G401 (cell line): Measurements from ENCODE around the gene NFIX. TPM values are rescaled to one million over a fixed set of nuclear protein-coding genes. Genes with fewer than 3 reads are reported as not detected.

Experiments used
- DNase-seq: peaks from one replicate; pipeline ENCODE4 v3.0.0-alpha.2; 2015; ENCODE audit warnings: low spot score
- in situ Hi-C: cut with HindIII; loops from 2 replicates; pipeline ENCODE4 v1.10.0; 2016; ENCODE audit warnings: low sequenced_read_pairs, mixed read lengths
- total RNA-seq: library from RNA; depleted of rRNA; stranded (reverse); fragments of >200 nt; shearing (Covaris generic); gene quantifications from 2 replicates; pipeline ENCODE4 v1.2.3, GENCODE V29; 2014

NFIX gene
- total RNA-seq, 1 experiment from 2014 or later, result 3.6 TPM

DNA sequence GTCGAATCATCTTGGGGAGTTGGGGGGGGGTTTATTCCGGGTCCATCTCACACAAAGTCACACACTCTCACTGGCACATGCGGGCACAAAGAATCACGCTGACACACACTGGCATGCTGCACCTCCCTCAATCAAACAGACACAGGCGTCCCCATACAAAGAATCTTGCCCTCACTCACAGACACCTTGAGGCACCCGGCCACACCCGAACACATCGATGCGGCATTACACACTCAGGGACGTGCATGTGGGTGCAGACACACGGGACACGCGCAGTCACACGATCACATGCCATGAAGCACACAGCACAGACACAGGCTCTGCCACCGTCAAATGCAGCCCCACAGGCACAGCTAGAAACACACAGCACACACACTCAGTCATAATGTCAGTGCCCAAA lies 7.8 kb downstream of the NFIX start:
- peak; percentile 76 for DNase-seq
- in situ Hi-C loops, result no loop called here

DNA sequence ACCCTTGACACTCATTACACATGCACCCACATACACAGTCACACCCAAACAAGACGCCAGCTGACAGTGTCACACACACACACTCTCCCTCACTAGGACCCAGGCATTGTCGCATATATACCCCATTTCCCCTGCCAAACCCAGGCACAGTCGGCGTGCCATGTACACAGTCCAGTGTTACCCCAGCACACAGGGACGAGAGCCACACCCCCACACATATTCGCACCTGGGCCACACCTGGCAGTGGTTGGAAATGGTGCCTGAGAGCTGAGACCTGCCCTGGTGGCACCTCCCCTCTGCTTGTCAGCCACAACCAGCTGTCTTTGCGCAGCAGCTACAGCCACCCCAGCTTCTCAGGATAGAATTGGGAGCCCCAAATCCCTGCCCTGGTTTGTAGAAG lies 9.0 kb downstream of the NFIX start:
- in situ Hi-C loops, result no loop called here

DNA sequence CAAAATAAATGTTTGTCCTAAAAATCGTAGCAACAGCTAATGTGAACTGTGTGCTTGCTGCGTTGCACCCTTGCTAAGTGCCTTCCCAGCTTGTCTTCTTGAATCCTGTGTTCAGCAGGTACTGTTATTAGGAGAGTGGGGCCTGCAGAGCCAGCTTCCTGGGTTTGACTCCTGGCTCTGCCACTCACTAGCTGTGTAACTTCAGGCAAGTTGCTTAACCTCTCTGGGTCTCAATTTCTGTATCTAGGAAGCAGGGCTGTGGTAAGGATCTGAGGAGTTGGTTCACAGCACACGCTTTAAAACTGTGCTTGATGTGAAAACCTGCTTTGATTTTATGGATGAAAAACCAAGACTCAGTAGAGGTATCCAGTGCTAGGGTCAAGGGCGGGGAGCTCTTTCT lies 10.0 kb downstream of the NFIX start:
- DNase-seq, result peak; percentile 17
- in situ Hi-C loops, result no loop called here

More for the DNA sequence above, 9.0 kb downstream of the NFIX start:
- no peak for DNase-seq

DNA sequence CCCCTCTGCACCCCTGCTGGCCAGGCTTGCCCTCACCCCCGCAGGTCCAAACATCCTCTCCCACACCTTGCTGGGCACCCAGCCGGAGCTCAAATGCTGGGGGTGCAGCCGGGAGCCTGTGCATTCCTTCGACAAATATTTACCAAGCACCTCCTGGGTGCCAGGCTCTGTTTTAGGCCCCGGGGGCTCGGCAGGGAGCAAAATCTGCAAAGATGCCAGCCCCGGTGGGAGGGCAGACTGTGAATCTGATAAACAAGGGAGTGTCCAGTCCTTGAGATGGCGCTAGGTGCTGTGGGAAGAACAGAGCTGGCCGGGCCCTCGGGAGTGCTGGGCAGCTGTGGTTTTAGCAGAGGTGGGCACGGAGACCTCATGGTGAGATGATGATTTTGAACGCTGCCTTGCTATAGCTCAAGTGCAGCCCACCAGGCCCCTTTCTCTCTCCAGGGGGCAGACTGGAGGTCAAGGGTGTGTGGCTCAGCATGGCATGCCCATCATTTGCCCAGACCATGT lies 10.6 kb downstream of the NFIX start:
- peak; percentile 27 for DNase-seq

DNA sequence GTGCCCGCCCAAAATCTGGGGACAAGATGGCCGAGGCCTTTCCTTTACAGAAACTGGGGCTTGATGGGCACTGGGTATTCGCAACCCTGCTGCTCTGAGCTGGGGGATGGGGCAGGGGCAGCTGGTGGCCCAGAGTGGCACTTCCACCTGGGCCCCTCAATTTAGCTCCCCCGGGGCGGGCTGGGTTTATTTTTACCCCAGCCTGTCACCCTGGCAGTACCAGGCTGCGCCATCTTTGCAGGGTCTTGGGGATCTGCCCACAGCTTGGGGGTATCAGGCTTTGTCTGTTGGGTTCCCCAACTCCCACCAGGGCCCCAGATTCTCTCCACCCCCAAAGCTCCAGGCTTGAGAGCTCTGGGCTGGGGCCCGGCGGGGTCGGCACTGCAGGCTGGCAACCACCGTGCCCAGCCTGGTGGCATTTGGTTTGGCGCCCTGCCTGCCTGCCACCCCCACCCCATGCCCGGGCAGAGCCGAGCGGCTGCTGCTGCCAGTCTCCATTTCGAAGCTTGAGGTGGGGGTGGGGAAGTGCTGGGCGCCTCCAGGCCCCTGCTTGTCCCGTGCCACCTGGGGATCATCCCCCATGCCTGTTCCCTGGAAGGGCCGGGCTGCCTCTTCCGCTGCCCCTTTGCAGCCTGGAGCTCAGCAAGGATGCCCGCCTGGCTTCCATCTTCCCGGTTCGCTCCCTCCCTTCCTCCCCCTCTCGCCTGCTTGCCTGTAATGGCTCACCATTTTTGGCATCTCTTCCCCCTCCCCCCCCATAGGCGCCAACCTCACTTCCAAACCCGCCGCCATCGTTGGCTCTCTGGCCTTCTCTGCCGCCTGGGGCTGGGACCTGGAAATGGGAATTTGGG lies 11.4 kb downstream of the NFIX start:
- peak; percentile 70 for DNase-seq
- in situ Hi-C loops, result no loop called here

More for the DNA sequence above, 10.6 kb downstream of the NFIX start:
- in situ Hi-C loops, result no loop called here

DNA sequence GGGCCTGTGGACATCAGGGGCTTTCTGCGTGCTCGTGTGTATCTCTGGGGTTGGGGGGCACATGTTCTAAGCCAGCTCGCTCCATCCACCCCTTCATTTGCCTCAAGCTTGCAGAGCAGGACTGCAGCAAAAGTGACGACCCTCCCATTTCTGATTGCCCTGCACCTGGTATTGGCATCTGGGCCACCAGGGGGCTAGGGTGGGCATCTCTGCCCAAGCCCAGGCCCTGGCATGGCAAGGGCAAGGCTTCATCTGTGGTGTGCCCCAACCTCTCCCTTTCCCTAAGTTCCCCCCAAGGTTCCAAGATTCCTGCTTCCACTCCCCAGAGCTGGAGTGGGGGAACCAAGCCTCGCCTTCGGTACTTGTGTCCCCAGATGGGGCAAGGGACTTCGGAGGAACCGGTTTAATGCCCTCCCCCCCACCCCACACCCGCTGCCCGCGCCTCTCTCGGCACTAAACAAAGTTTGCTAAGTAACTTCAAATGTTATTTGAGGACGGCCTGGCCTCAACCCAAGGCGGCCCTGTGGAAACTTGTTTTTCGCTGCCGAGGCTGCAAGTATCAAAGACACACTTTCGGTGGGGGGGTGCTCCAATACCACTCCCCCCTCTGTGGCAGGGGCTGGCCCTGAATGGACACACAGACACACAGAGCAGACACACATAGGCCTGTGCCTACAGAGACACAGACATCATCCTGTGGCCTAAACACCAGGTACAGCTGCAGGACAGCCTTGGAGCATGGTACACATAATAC lies 12.2 kb downstream of the NFIX start:
- in situ Hi-C loops, result no loop called here
- DNase-seq, result peak; percentile 26

DNA sequence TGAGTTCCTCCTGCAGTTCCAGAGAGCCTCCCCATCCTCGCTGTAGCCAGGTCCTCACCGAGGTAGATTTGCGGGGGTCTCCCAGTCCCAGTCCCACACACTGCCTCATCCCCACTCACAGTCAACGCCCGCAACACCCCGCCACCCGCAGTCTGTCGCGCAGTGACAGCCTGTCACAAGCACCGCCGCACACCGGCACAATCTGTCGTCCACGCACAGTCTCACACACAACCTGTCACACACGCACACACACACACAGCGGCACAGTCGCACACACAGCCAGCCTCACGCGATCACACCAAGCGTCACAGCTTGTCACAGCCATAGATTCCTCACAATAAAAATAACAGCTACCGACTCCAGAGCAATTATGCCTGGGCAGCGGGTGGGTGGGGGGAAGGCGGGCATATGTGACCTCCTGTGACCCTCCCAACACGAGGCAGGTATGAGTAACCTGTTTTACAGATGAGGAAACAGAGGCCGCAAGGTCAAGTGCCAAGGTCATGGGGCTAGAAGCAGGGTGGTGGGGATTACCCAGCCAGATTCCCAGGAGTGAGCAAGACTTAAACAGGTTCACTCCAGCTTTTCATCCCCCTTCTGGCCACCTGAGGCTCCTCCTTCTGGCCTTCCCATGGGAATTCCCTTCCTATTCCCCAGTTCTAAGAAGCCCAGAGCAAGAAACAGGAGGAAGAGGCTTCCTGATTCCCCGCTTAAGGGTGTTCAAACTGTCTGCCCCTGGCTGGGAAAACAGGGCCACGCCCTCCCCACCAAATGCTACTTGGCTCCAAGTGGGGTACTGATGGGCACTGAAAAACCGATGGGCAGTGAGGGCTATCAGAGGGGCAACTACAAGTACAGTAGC lies 13.9 kb downstream of the NFIX start:
- peak; percentile 60 for DNase-seq
- in situ Hi-C loops, result no loop called here

DNA sequence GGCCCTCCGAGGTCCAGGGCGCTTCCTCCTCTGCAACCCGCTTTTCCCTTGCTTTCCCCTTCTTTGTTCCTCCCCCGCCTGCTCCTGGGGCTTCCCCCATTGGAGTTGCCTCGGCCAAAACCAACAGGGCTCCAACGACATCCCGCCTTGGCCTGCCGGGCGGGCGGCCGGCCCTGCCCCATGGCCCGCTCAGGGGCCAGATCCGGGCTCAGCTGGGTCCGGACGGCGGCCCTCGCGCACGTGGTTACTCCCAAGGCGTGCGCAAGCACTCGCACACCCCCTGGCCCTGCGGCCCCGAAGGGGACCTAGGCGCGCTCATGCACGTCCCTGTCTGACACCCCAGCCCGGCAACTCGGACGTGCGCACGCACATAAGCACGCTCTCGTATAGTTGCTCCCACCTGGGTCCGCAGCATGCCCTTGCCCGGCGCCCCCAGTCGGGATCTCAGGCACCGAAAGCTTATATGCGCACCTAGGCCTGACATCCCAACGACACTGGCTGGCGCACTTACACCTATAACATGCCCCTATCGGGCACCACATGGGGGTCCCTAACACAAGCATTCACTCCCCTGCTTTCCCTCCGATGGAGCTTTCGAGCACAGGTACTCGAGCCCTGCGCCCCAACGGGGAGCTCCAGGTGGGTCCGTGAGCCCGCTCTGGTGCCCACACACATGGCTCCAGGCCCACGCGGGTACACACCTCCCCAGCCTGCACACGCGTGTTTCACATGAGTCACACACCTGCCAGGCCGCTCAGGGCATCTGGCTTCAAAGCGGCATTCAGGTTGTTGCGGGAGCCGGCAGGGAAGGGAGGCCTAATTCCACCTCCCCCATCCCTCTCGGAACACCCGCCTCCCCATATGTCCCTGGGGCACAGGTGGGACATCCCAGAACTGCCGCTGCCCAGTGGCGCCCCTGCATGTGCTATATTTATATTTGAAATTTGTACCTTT lies 15.0 kb downstream of the NFIX start:
- peak; percentile 71 for DNase-seq
- in situ Hi-C loops, result no loop called here

DNA sequence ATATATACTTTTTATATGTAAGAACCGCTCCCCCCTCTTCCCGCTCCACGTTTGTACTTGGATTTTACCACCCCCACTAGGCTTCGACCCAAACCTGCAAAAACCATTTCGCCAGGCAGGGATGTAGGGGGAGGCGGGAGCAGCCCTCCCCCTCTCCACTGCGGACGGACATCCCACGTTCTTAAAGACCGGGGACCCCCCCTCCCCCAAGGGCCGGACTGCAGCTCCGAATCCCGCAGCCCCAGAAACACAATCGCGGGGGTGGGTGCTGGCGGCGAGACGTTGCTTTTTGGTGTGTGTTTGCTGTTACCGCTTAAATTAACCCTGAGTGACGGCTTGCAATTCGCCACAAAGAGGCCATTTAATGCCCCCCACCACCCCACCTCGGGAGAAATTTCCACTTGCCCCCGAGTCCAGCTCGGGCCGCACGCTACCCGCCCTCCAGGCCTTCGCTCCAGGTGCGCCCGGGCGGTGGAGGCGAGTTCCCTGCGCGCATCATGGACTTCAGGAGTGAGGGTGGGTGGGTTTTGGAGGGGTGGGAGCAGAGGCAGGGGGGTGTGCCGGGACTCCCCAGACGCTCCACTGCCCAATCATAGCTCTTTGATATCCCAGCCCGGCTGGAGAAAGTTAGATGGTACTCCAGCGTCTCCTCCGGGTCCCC lies 15.8 kb downstream of the NFIX start:
- in situ Hi-C loops, result no loop called here

DNA sequence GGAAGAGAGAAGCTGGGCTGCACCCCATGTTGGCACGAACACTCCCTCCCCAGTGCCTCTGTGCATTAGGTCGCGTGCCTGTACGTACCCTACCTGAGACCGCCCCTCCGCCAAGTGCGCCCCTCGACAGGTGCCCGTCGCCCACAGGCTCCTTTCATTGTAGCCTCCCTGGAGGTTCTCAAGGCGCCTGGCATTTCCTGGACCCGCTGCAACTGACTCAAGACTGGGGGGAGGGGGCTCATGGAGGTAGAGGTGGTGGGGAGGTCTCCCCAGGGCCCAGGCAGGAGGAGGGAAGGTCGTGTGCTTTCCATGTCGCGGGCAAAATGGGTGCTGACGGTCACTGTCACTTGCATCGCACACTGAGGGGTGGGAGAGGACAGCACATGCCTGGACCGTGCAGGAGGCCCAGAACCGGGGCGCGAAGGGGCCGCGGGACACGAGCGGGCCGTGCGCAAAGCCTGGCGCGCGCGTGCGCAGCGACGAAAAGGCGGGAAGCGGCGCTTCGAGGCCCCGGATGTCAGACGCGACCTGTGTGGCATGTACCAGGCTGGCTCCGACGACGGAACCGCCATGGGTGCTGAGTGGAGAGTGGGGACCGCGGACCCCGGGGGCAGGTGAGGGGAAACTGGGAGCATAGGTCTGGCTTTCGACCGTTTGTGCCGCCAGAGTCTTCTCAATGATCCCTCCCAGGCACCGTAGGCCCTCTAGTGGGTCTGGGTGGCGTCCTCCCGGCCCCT lies 16.5 kb downstream of the NFIX start:
- no peak for DNase-seq
- in situ Hi-C loops, result no loop called here

More for the DNA sequence above, 15.8 kb downstream of the NFIX start:
- DNase-seq, result no peak

DNA sequence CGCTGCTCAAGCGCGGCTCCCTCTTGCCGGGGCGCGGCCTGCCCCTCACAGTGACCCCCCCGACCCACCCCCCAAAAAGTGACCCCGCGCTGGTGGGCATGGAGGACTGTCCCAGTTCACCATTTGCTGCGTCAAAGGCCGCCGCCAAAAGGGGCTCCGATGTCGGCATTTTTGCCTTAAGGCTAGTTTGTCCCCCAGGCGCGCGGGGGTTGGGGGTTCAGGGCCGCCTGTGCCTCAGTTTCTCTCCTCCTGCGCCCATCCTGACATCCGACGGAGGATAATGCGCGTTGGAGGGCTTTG lies 17.1 kb downstream of the NFIX start:
- in situ Hi-C loops, result no loop called here
- no peak for DNase-seq

DNA sequence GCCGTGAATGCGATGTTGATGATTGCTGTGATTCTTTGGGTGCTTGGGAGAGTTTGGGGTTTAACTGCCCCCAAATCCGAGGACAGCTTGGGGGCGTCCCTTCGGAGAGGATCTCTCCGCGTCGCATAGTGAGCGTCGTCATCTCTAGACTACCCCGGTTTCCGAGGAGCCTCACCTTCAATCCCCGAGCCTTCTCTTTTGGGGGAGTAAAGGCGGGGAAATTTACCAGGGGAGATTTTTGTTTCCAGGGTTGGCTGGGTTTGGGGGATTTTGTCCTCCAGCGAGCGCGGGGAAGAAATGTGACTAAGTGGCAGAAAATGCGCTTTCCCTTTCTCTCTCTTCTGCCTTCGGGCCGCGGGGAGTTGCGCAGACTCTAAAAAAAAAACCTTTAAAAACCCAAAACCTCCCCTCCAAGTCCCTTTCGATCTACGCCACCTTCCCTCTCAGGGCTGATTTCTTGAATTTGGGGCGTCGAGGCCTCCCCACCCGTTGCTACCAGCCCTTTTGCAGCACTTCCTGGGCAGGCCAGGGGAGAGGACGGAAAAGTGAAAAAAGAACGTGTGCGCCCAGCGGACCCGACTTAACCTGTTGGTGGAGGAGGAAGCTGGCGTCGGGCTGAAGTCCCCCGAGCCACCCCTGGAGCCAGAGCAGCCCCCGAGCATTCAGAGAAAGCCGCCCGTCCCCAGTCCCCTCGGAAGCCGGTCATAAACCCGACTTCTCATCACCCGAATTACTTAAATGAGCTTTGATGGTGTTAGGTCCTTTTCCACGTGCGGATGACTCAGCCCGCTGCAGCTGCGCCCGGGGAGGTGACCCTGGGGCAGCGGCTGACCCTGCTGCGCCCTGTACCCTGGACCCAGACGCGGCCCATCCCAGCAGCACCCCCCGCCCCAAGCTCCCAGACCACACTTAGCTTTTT lies 17.7 kb downstream of the NFIX start:
- DNase-seq, result peak; percentile 67
- in situ Hi-C loops, result no loop called here

DNA sequence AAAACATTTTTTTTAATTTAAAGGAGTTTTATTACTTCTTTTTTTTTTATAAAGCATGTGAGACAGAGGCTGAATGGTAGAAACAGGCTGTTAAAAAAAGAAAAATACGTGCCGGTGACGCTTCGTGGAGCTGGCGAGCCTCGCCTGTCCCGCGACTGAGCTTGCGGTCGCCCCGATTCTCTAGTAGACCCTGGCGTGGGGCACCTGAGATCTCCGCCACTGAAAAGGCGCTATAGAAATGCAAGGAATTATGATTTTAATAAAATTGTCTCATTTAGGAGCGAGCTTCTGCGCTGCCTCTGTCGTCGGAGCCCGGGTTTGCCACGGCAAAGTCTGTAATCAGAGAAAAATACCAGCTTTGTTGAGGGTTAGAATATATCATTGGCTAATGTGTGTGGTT lies 18.4 kb downstream of the NFIX start:
- peak; percentile 49 for DNase-seq

DNA sequence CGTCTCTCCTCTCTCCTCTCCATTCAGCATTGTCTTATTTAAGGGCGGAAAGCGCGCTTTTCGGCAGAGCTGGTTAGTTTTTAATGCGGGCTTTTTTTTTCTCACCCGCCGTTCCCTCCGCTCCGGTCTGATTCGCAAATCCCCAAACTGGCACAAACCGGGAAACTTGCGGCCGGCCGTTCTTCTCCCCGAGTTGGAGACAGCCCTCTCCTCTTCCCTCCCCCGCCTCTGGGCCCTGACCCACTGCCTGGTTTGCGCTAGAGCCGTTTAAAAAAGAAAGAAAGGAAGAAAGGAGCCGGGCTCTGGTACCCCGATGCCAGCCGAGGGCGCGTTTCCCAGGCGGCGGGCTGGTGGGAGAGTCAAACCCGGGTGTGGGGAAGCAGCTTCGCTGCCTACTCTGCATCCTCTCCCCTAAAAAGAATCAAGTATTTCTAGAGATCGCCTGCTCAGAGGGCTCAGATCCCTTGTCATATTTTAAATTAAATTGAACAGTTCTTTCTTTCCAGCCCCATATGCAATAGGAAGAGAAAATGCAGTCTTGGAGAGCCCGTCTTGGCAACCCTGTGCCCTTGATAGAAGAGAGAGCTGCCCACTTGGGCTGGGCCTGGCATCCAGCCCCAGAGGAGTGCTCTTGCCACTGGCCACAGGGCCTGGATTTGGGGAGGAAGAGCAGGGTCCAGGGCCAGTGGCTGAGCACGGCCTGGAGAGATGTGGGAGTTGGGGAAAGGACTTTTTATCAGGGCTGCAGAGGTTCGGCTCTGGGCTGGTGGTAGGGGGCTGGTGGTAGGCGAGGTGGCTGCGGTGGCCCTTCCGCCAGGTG lies 19.0 kb downstream of the NFIX start:
- DNase-seq, result peak; percentile 84
- in situ Hi-C loops, result no loop called here

More for the DNA sequence above, 18.4 kb downstream of the NFIX start:
- in situ Hi-C loops, result no loop called here

DNA sequence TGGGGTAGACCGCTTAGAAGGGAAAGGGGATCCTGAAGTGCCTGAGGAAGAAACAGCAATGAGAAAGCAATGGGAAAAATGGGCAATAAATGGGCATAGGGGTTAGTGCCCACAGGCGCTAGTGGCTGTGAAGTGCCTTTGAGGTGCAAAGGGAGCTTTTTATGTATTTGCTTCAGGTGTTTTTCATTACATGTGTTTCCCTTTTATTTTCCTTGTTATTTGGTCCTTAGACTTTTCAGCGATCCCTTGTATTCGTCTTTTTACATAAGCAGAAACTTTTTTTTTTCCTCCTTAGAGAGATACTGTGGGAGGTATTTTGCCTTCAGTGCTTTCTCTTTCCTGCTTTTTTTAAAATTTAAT lies 19.6 kb downstream of the NFIX start:
- DNase-seq, result no peak
- in situ Hi-C loops, result no loop called here
